Measurements from ENCODE around the gene FRMD4A. TPM values are rescaled to one million over a fixed set of nuclear protein-coding genes. Genes with fewer than 3 reads are reported as not detected.

FRMD4A gene
- total and polyA plus RNA-seq, 2 of the 4 experiments (the other 2 are of a cell fraction): 30.3 to 68.8 TPM

DNA sequence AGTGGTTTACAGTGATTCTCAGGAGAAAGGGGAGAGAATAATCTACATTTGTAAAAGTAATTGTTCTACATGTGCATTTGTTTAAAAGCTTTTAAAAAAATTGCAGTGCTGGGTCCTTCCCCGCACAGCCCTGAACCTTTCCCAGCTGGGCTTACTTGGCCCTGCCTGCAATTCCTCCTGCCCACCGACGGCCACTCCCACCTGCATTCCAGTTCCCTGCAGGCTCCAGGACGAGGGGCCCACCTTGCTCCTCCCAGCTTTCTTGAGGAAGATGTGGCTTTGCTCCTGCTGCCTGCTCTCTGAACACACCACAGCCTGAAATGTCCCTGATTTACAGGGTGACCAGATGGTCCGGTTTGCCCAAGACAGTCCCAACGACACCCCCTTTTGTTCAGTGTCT lies 521.3 kb downstream of the FRMD4A start:
- no peak overlapping the region for H2BK20ac ChIP-seq (ENCODE audit: low read depth, low read length)
- no peaks in the 10 kb centered on the region for H3K27me3 ChIP-seq (ENCODE audit: control insufficient read depth, insufficient read depth, low read length)
- no peaks in the 10 kb centered on the region for H3K9me3 ChIP-seq (ENCODE audit: control insufficient read depth, insufficient read depth, low read length)
- DNase-seq (no peak), ATAC-seq (ENCODE audit: low read depth) (no peak)
- H3K36me3 ChIP-seq (ENCODE audit: control insufficient read depth, insufficient read depth, low read length): no peaks in the 10 kb centered on the region; the same call in 1 of the 2 replicates
- H3K18ac ChIP-seq (ENCODE audit: low read depth, low read length): no peak overlapping the region
- no peak overlapping the region for H2BK5ac ChIP-seq (ENCODE audit: low read depth, low read length, poor library complexity, severe bottlenecking)
- H2BK120ac ChIP-seq (ENCODE audit: low read depth, low read length): no peak overlapping the region
- no peak overlapping the region for H4K5ac ChIP-seq (ENCODE audit: low read depth, low read length)
- in situ Hi-C loops (cut with MboI; ENCODE audit: low sequenced_read_pairs) (no loop called here), dilution Hi-C loops (cut with HindIII; ENCODE audit: low sequenced_read_pairs, unreplicated experiment) (no loop called here), intact Hi-C loops (cut with micrococcal nuclease) (no loop called here)
- H3K23ac ChIP-seq (ENCODE audit: low read depth, low read length): no peak overlapping the region
- WGBS, 2 experiments (ENCODE audit: extremely low coverage in 2 of 2, insufficient read length in 1 of 2): 61% methylated on average over 5 of the region's 6 CpGs; no CpG with 5 or more reads in 1 of the 2 experiments
- no peak overlapping the region for H3K9ac ChIP-seq (ENCODE audit: low read depth, low read length)
- H2BK15ac ChIP-seq (ENCODE audit: low read depth, low read length): no peak overlapping the region
- no TSS peak for BruUV-seq (replicated peaks)
- POLR2A ChIA-PET (ENCODE audit: unreplicated experiment): no interaction called here
- no peak overlapping the region for H3K4me2 ChIP-seq (ENCODE audit: low read depth, low read length)
- TF ChIP-seq MAFK (IDR thresholded peaks at IDR 0.05; ENCODE audit: low read depth, low read length) (no peak), NFE2L2 (IDR thresholded peaks at IDR 0.05; ENCODE audit: low read depth, low read length) (no peak), RCOR1 (IDR thresholded peaks at IDR 0.05; ENCODE audit: insufficient replicate concordance, low read length) (no peak), RFX5 (IDR thresholded peaks at IDR 0.05; ENCODE audit: low read depth, low read length) (no peak), ELK1 (IDR thresholded peaks at IDR 0.05; ENCODE audit: borderline replicate concordance, low read depth, low read length) (no peak), POLR2A (IDR thresholded peaks at IDR 0.05; ENCODE audit: low read depth, low read length) (no peak), MAZ (IDR thresholded peaks at IDR 0.05; ENCODE audit: borderline replicate concordance, low read depth, low read length) (no peak), CEBPB (IDR thresholded peaks at IDR 0.05; ENCODE audit: low read depth, low read length) (no peak), SMC3 (IDR thresholded peaks at IDR 0.05; ENCODE audit: low read depth, low read length) (no peak), USF2 (IDR thresholded peaks at IDR 0.05; ENCODE audit: low read depth, low read length) (no peak), RAD21 (IDR thresholded peaks at IDR 0.05; ENCODE audit: low read length) (no peak), CHD1 (IDR thresholded peaks at IDR 0.05; ENCODE audit: low read depth, low read length) (no peak), FOS (IDR thresholded peaks at IDR 0.05; ENCODE audit: low read depth, low read length) (no peak), CTCF (conservative IDR thresholded peaks at IDR 0.05; ENCODE audit: low read depth, low read length) (no peak), MXI1 (IDR thresholded peaks at IDR 0.05; ENCODE audit: borderline replicate concordance, low read depth, low read length) (no peak), BHLHE40 (IDR thresholded peaks at IDR 0.05; ENCODE audit: low read depth, low read length) (no peak)
- H3K4me3 ChIP-seq (ENCODE audit: insufficient read depth, low read depth, low read length): no peak overlapping the region
- CTCF ChIA-PET: no interaction called here
- H3K14ac ChIP-seq (replicated peaks; ENCODE audit: low read depth, low read length): no peak overlapping the region
- peaks cover 7% of the 10 kb centered on the region for H3K4me1 ChIP-seq (ENCODE audit: control insufficient read depth, insufficient read depth, low read length)
- no peak overlapping the region for H4K91ac ChIP-seq (ENCODE audit: insufficient read depth, low read depth, low read length)
- H3K56ac ChIP-seq (ENCODE audit: extremely low read depth, insufficient read depth, low read length): no peak overlapping the region
- no peak overlapping the region for H4K8ac ChIP-seq (ENCODE audit: low read depth in 2 of 2, low read length in 2 of 2)
- no peak overlapping the region for H3K4ac ChIP-seq (ENCODE audit: low read depth, low read length)
- no peaks in the 10 kb centered on the region for H4K20me1 ChIP-seq (ENCODE audit: insufficient read depth, low read length)
- H3K27ac ChIP-seq (ENCODE audit: insufficient read depth, low read length): no peak overlapping the region
- H3K9me1 ChIP-seq (ENCODE audit: insufficient read depth, low read length): peaks cover 2% of the 10 kb centered on the region; the same call in 1 of the 2 replicates
- H2AK5ac ChIP-seq (ENCODE audit: low read depth, low read length): no peak overlapping the region
- peaks cover 5 to 52% of the 10 kb centered on the region in 2 experiments for H3K79me1 ChIP-seq (ENCODE audit: low read depth in 1 of 2, low read length in 2 of 2)
- no peak overlapping the region for H2AFZ ChIP-seq (replicated peaks; ENCODE audit: low read length, poor library complexity)
- H2AK9ac ChIP-seq (replicated peaks; ENCODE audit: low read depth, low read length, poor library complexity): no peak overlapping the region

Data from IMR-90 (cell line).